ENCODE results near the gene PRKCA.
A peak's percentile ranks its signal among the peaks of the same experiment; 100 is the strongest.

GRCh38 chr17:66290101-66290722 is 12.2 kb upstream of the PRKCA start:
- peak in 1 of 3 experiments; percentile 13 for TF ChIP-seq CTCF (IDR thresholded peaks at IDR 0.05)
- no peak for TF ChIP-seq POLR2A (IDR thresholded peaks at IDR 0.05)

Measured in vagina (tissue), 2 donors.